Activated CD4-positive, alpha-beta memory T cell treated with anti-CD3 and anti-CD28 coated beads, Interleukin-2, amount 10 ng/mL, durations not matched to agents 7 days and 5 days (primary cell): Measurements from ENCODE around the gene PHACTR2. TPM values are rescaled to one million over a fixed set of nuclear protein-coding genes. Genes with fewer than 3 reads are reported as not detected.
"Not testable (repeated sequence)": the region's sequence is repeated elsewhere in the genome, so short reads cannot be mapped to it uniquely, and the experiment has no call there.

ENCODE experiments used
- CTCF ChIA-PET: fragments of 350-600 bp; sonication (Branson Sonifier 250); formaldehyde crosslinking; loops from one replicate; lab custom pipeline; 2021; ENCODE audit warnings: antibody characterized with exemption, inconsistent platforms; lab: Charles Lee
- POLR2A ChIA-PET: fragments of 350-600 bp; sonication (Branson Sonifier 250); formaldehyde crosslinking; loops from one replicate; lab custom pipeline; 2021; ENCODE audit warnings: antibody characterized with exemption; lab: Charles Lee
- DNase-seq: peaks from one replicate; pipeline ENCODE4 v3.0.0-alpha.2; 2020
- H3K27ac Mint-ChIP-seq: one replicate; pipeline ENCODE4 v1.8.0; 2021; ENCODE audit warnings: mild to moderate bottlenecking, mixed read lengths
- H3K27me3 Mint-ChIP-seq: one replicate; pipeline ENCODE4 v1.8.0; 2021; ENCODE audit warnings: mixed read lengths
- H3K36me3 Mint-ChIP-seq: one replicate; pipeline ENCODE4 v1.8.0; 2021; ENCODE audit warnings: low read depth, mixed read lengths
- H3K4me1 Mint-ChIP-seq: one replicate; pipeline ENCODE4 v1.8.0; 2021; ENCODE audit warnings: mixed read lengths
- H3K4me3 Mint-ChIP-seq: one replicate; pipeline ENCODE4 v1.8.0; 2021; ENCODE audit warnings: mild to moderate bottlenecking, mixed read lengths
- H3K9me3 Mint-ChIP-seq: one replicate; pipeline ENCODE4 v1.8.0; 2021; ENCODE audit warnings: mixed read lengths
- total RNA-seq, 2 experiments: library from RNA; stranded (reverse); gene quantifications; one replicate each; pipeline ENCODE4 v1.2.3, GENCODE V29; 2021

The PHACTR2 gene
- total RNA-seq, 2 experiments from 2014 or later, result 41.5 to 46.3 TPM

- no peaks in the 10 kb centered on the region for H3K4me1 Mint-ChIP-seq
- no peak within 1 kb of the TSS for H3K4me3 Mint-ChIP-seq
- peaks cover 4% of the 10 kb centered on the region for H3K9me3 Mint-ChIP-seq
- no peak for DNase-seq
- peaks cover 50% of the 10 kb centered on the region for H3K36me3 Mint-ChIP-seq
- H3K27me3 Mint-ChIP-seq, result no peaks in the 10 kb centered on the region
- POLR2A ChIA-PET, result no interaction called here
- H3K27ac Mint-ChIP-seq, result no peak within 1 kb of the TSS
- CTCF ChIA-PET, result interaction anchor here (1.3 kb wide), 1 partner anchor 288 kb away, joined by 3 read pairs; no protein-coding TSS in a partner anchor
Measured at GRCh38 chr6:143864234-143864633, 186.5 kb downstream of the PHACTR2 start, which contains the start of gene ZC2HC1B. Gene ZC2HC1B, plus strand, starts transcription at chr6:143864474. Its CDS starts 66 bp downstream, at chr6:143864540.

DNA sequence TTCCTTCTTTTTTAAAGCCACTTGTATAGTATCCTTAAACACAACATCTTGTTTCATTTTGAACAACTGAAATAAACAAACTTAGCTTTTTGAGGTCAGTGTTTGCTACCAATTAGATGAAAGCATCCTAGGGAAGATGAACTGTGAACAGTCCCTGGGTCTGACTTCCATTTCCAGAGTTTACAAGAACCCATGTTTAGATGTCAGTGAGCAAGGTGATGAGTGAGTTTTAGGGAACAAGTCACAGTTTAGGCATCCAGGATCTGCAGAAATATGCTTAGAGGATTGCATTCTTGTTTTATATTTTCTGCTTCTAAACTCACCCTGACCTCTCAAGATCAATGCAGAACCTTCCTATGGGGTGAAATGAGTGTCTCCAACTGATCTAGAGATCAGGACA, 189.5 kb downstream of the PHACTR2 start:
- H3K9me3 Mint-ChIP-seq, result peaks cover 6% of the 10 kb centered on the region
- ChIA-PET CTCF (no interaction called here), POLR2A (interaction anchor here (1.1 kb wide), 1 partner anchor 24 kb away, joined by 4 read pairs; the partner anchor contains the start of gene LTV1)
- no peak for DNase-seq
- no peaks in the 10 kb centered on the region for H3K27me3 Mint-ChIP-seq
- peaks cover 3% of the 10 kb centered on the region for H3K4me1 Mint-ChIP-seq
- no peak overlapping the region for H3K4me3 Mint-ChIP-seq
- no peak overlapping the region for H3K27ac Mint-ChIP-seq
- peaks cover 30% of the 10 kb centered on the region for H3K36me3 Mint-ChIP-seq

- H3K27me3 Mint-ChIP-seq, result not testable (repeated sequence)
Measured at GRCh38 chr6:143868808-143869207, 191.0 kb downstream of the PHACTR2 start.

GRCh38 chr6:143871202-143871730, 193.5 kb downstream of the PHACTR2 start:
- not testable (repeated sequence) for H3K4me3 Mint-ChIP-seq, DNase-seq, H3K27me3 Mint-ChIP-seq, H3K27ac Mint-ChIP-seq
- ChIA-PET POLR2A (interaction anchor here (1.9 kb wide), 1 partner anchor 28 kb away, joined by 6 read pairs; the partner anchor contains the start of gene LTV1), CTCF (interaction anchor here (0.6 to 1.5 kb wide), 2 partner anchors 27 to 279 kb away, joined by 3 to 6 read pairs; partner anchors contain the start of gene LTV1)
- Mint-ChIP-seq H3K9me3 (peaks cover 22% of the 10 kb centered on the region), H3K4me1 (peaks cover 15% of the 10 kb centered on the region), H3K36me3 (peaks cover 12% of the 10 kb centered on the region)

More at GRCh38 chr6:143868808-143869207, 191.0 kb downstream of the PHACTR2 start:
- CTCF ChIA-PET, DNase-seq, H3K4me3 Mint-ChIP-seq, POLR2A ChIA-PET, H3K27ac Mint-ChIP-seq: not testable (repeated sequence)
- peaks cover 21% of the 10 kb centered on the region for H3K36me3 Mint-ChIP-seq
- H3K9me3 Mint-ChIP-seq, result peaks cover 11% of the 10 kb centered on the region
- peaks cover 15% of the 10 kb centered on the region for H3K4me1 Mint-ChIP-seq

GRCh38 chr6:143872201-143872600, 194.4 kb downstream of the PHACTR2 start:
- no peaks in the 10 kb centered on the region for H3K27me3 Mint-ChIP-seq
- peaks cover 23% of the 10 kb centered on the region for H3K9me3 Mint-ChIP-seq
- no peak for DNase-seq
- peaks cover 8% of the 10 kb centered on the region for H3K36me3 Mint-ChIP-seq
- peaks cover 15% of the 10 kb centered on the region for H3K4me1 Mint-ChIP-seq
- H3K4me3 Mint-ChIP-seq, result no peak overlapping the region
- CTCF ChIA-PET, result interaction anchor here (0.6 to 1.5 kb wide), 2 partner anchors 28 to 280 kb away, joined by 3 to 6 read pairs; partner anchors contain the start of gene LTV1
- POLR2A ChIA-PET, result interaction anchor here (1.9 kb wide), 1 partner anchor 29 kb away, joined by 6 read pairs; the partner anchor contains the start of gene LTV1
- no peak overlapping the region for H3K27ac Mint-ChIP-seq

DNA sequence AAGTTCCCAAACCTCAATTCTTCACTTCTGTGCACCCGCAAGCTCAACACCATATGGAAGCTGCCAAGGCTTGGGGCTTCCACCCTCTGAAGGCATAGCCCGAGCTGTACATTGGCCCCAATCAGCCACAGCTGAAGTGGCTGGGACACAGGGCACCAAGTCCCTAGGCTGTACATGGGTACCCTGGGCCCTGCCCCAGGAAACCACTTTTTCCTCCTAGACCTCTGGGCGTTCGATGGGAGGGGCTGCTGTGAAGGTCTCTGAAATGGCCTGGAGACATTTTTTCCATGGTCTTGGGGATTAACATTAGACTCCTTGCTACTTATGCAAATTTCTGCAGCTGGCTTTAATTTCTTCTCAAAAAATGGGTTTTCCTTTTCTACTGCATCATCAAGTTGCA, 195.8 kb downstream of the PHACTR2 start:
- POLR2A ChIA-PET, H3K27me3 Mint-ChIP-seq, H3K4me3 Mint-ChIP-seq, H3K36me3 Mint-ChIP-seq, DNase-seq, CTCF ChIA-PET, H3K27ac Mint-ChIP-seq: not testable (repeated sequence)
- Mint-ChIP-seq H3K9me3 (peaks cover 20% of the 10 kb centered on the region), H3K4me1 (peaks cover 19% of the 10 kb centered on the region)

DNA sequence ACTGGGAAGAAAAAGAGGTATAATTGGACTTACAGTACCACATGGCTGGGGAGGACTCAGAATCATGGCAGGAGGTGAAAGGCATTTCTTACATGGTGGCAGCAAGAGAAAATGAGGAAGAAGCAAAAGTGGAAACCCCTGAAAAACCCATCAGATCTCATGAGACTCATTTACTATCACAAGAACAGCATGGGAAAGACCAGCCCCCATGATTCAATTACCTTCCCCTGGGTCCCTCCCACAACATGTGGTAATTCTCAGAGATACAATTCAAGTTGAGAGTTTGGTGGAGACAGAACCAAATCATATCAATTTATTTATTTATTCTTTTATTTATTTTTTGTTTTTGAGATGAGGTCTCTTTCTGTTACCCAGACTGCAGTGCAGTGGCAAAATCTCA, 196.7 kb downstream of the PHACTR2 start:
- CTCF ChIA-PET, H3K4me3 Mint-ChIP-seq, H3K27me3 Mint-ChIP-seq, DNase-seq, H3K27ac Mint-ChIP-seq, POLR2A ChIA-PET, H3K36me3 Mint-ChIP-seq: not testable (repeated sequence)
- Mint-ChIP-seq H3K9me3 (peaks cover 19% of the 10 kb centered on the region), H3K4me1 (peaks cover 19% of the 10 kb centered on the region)

GRCh38 chr6:143877584-143878271, 200.0 kb downstream of the PHACTR2 start:
- no peak overlapping the region for H3K4me3 Mint-ChIP-seq
- ChIA-PET POLR2A (no interaction called here), CTCF (no interaction called here)
- peaks cover 8% of the 10 kb centered on the region for H3K36me3 Mint-ChIP-seq
- H3K9me3 Mint-ChIP-seq, result peaks cover 16% of the 10 kb centered on the region
- H3K27ac Mint-ChIP-seq, result no peak overlapping the region
- peaks cover 13% of the 10 kb centered on the region for H3K4me1 Mint-ChIP-seq
- no peak for DNase-seq
- no peaks in the 10 kb centered on the region for H3K27me3 Mint-ChIP-seq

DNA sequence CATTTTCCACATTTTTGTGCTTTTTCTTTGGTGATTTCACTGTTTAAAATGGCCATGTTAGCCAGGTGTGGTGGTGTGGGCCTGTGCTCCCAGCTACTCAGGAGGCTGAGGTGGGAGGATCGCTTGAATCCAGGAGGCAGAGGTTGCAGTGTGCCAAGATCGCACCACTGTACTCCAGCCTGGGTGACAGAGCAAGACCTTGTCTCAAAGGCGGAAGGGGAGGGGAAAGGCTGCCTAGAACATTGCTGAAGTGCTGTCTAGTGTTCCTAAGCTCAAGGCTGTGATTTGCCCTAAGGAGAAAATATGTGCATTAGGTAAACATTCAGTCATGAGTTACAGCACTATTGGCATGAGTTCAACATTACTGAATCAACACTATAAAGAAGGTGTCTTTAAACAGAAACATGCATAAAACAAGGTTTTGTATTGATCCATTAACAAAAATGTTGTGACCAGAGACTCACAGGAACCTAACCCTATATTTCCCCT, 200.6 kb downstream of the PHACTR2 start:
- H3K27ac Mint-ChIP-seq, result no peak overlapping the region
- no peak for DNase-seq
- peaks cover 16% of the 10 kb centered on the region for H3K9me3 Mint-ChIP-seq
- no peaks in the 10 kb centered on the region for H3K27me3 Mint-ChIP-seq
- peaks cover 7% of the 10 kb centered on the region for H3K4me1 Mint-ChIP-seq
- peaks cover 8% of the 10 kb centered on the region for H3K36me3 Mint-ChIP-seq
- POLR2A ChIA-PET, result no interaction called here
- H3K4me3 Mint-ChIP-seq, result no peak overlapping the region
- CTCF ChIA-PET, result no interaction called here

GRCh38 chr6:143880412-143880811, 202.6 kb downstream of the PHACTR2 start:
- ChIA-PET POLR2A (no interaction called here), CTCF (no interaction called here)
- peaks cover 5% of the 10 kb centered on the region for H3K4me1 Mint-ChIP-seq
- H3K27me3 Mint-ChIP-seq, result no peaks in the 10 kb centered on the region
- no peaks in the 10 kb centered on the region for H3K36me3 Mint-ChIP-seq
- peaks cover 5% of the 10 kb centered on the region for H3K9me3 Mint-ChIP-seq
- DNase-seq, result no peak
- H3K27ac Mint-ChIP-seq, result no peak overlapping the region
- H3K4me3 Mint-ChIP-seq, result no peak overlapping the region

Other genes with a start within 250 kb of the PHACTR2 start
- gene ADAT2, start 227.3 kb upstream of the PHACTR2 start, total RNA-seq, result 10 to 100 TPM; 19.4 to 20.1 TPM
- 10 to 100 TPM; 14.1 to 15.9 TPM for gene PEX3, start 227.2 kb upstream of the PHACTR2 start, total RNA-seq
- 10 to 100 TPM; 22.1 to 23.1 TPM for gene FUCA2, start 166.2 kb upstream of the PHACTR2 start, total RNA-seq
- 10 to 100 TPM; 18.3 to 18.8 TPM for gene LTV1, start 165.4 kb downstream of the PHACTR2 start, total RNA-seq
- not detected for gene ZC2HC1B, start 186.5 kb downstream of the PHACTR2 start, total RNA-seq